Activated naive CD8-positive, alpha-beta T cell treated with anti-CD3 and anti-CD28 coated beads for 36 hours (primary cell): ENCODE measurements around the gene CUX1. TPM values are rescaled to one million over a fixed set of nuclear protein-coding genes. Genes with fewer than 3 reads are reported as not detected.

Experiments
- DNase-seq: peaks from one replicate; pipeline ENCODE4 v3.0.0; 2021
- H3K27ac Mint-ChIP-seq: one replicate; pipeline ENCODE4 v1.8.0; 2022; ENCODE audit warnings: mild to moderate bottlenecking, moderate library complexity, mixed read lengths
- H3K27me3 Mint-ChIP-seq: one replicate; pipeline ENCODE4 v1.8.0; 2022; ENCODE audit warnings: mild to moderate bottlenecking, mixed read lengths
- H3K36me3 Mint-ChIP-seq: one replicate; pipeline ENCODE4 v1.8.0; 2021; ENCODE audit warnings: mild to moderate bottlenecking, mixed read lengths
- H3K4me1 Mint-ChIP-seq: one replicate; pipeline ENCODE4 v1.8.0; 2021; ENCODE audit warnings: mixed read lengths
- H3K4me3 Mint-ChIP-seq: one replicate; pipeline ENCODE4 v1.8.0; 2022; ENCODE audit warnings: mild to moderate bottlenecking, moderate library complexity, mixed read lengths
- H3K9me3 Mint-ChIP-seq: one replicate; pipeline ENCODE4 v1.8.0; 2022; ENCODE audit warnings: mixed read lengths
- total RNA-seq, 2 experiments: library from RNA; stranded (reverse); gene quantifications; one replicate each; pipeline ENCODE4 v1.2.3, GENCODE V29; 2021

CUX1 gene
- total RNA-seq, 2 experiments from 2014 or later, result 14.2 to 14.5 TPM

DNA sequence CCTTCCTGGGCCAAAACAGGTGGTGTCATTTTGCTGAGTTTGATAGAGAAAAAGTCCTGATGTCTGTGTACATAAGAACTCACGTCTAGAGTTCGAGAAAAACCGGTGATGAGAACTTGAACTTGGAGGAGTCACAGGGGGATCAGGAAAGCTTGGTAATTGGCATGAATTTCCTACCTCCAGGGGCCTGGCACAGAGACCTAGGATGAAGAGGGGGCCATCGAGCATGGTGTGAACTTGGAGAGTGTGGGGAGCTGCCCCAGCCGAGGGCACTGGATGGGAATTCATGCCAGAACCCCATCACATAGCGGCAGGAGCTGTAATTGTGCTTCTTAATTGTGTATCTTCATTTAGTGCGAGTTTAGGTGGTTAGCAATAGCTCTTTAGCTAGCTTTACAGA, 82.2 kb downstream of the CUX1 start:
- Mint-ChIP-seq H3K4me1 (peaks cover 9% of the 10 kb centered on the region), H3K27ac (no peak overlapping the region), H3K36me3 (peaks cover 1% of the 10 kb centered on the region), H3K27me3 (no peaks in the 10 kb centered on the region), H3K9me3 (no peaks in the 10 kb centered on the region), H3K4me3 (no peak overlapping the region)
- DNase-seq, result no peak

DNA sequence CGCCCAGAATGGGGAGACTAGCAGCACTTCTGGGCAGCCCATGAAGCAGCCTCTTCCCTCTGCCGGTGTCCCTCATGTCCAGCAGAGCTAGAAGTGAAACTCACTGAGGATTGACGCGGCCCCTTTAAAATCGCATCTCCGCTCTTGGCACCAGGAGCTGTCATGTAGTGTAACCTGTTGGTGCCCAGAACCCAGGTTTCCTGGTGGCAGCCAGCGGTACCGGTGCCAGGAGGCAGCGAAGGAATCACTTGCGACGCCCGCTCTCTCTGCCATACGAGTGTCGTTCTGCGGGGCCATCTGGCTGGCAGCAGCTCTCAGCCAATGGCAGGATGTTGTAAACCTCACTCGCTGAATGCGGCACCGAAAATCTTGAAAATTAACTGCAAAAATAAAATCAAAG, 82.7 kb downstream of the CUX1 start:
- peaks cover 1% of the 10 kb centered on the region for H3K36me3 Mint-ChIP-seq
- no peak for DNase-seq
- H3K4me1 Mint-ChIP-seq, result peaks cover 9% of the 10 kb centered on the region
- H3K4me3 Mint-ChIP-seq, result no peak overlapping the region
- no peaks in the 10 kb centered on the region for H3K27me3 Mint-ChIP-seq
- no peaks in the 10 kb centered on the region for H3K9me3 Mint-ChIP-seq
- H3K27ac Mint-ChIP-seq, result no peak overlapping the region

DNA sequence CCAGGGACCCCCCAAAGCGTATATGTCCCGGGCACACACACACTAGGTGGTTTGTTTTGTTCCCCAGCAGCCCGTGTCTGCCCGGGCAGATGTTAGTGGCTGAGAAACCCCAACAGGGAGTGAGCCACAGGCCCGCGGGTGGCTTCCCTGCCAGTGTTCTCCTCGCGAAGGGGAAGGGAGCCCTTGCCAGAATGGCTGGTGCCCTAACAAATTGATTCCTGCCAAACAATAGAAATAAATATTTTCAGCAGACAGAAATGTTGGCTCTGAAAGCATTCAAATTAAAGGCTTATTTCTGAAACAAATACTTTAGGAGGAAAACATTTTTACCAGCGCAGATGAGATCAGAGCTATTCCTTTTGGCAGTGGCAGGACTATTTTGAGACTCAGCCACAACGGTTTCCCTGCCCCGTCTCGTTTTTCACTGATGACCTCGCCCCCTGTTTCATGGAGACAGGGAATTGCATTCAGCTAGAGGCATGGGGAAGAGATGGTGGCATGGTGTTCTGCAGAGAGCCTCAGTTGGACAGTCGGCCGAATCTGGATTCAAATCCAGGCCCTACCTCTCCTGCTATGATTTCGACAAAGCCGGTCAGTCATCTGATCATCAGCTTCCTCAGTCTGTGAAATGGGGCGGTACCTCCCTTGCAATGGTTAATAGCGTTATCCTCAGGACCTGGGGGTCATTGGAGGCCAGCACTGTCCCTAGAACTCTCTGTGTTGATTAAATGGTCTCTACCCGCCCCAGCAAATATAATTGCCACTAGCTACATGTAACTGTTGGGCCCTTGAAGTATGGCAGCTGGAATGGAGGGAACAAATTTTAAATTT, 84.5 kb downstream of the CUX1 start:
- Mint-ChIP-seq H3K36me3 (no peaks in the 10 kb centered on the region), H3K27ac (no peak overlapping the region), H3K4me1 (peaks cover 4% of the 10 kb centered on the region), H3K4me3 (no peak overlapping the region), H3K9me3 (no peaks in the 10 kb centered on the region), H3K27me3 (no peaks in the 10 kb centered on the region)
- no peak for DNase-seq

DNA sequence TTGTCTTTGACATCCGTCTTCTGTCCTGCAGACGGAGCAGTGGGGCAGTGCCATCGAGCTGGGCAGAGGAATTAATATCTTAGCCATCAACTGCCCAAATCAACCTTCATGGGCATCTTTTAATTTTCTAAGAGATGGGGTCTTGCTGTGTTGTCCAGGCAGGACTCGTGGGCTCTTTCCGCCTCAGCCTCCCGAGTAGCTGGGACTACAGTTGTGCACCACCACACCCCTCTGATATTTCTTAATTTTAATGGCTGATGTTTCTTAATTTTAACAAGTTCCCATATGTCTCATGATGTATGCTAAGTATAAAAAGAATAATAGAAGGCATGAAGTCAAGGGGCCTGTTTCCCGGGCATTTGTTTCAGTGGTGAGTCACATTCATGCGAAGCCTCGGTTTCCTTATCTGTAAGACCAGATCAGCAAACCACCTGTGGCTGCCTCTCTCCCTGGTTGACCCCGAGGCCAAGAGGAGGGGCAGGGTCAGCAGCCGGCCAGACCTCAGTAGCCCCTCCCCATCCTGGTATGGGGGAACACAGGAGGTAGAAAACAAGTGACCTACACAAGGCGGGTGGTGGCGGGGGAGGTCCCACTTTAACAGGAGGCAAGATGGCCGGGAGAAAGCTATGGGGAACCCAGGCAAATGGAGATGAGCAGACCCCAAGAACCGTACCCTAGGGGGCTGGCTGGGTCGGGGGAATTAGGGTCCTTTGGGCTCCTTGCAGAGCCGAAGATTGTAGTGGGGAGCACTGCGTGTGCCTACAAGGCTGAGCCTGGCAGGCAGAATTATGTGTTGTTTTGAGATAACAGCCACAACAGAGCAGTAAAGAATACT, 85.5 kb downstream of the CUX1 start:
- Mint-ChIP-seq H3K4me1 (peaks cover 2% of the 10 kb centered on the region), H3K27ac (no peak overlapping the region), H3K27me3 (no peaks in the 10 kb centered on the region), H3K36me3 (no peaks in the 10 kb centered on the region), H3K9me3 (no peaks in the 10 kb centered on the region), H3K4me3 (no peak overlapping the region)
- DNase-seq, result no peak

DNA sequence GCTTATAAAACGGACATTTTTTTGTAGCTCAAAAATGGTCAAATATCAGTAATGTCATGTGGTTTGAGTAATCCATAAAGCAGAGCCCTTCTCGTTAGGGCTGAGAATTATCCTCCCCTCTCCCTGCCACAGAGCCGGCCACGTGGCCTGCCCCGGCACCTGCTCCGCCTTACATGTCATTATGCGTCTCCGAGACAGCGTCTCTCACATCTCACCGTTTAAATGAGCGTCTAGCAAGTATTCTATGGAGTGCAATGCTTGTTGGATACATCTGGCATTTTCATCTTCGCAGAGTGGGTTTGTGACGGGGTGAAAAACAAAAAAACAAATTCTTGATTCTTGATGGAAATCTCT, 86.1 kb downstream of the CUX1 start:
- Mint-ChIP-seq H3K27me3 (no peaks in the 10 kb centered on the region), H3K4me3 (no peak overlapping the region), H3K4me1 (peaks cover 2% of the 10 kb centered on the region), H3K27ac (no peak overlapping the region), H3K9me3 (no peaks in the 10 kb centered on the region), H3K36me3 (no peaks in the 10 kb centered on the region)
- DNase-seq, result no peak

DNA sequence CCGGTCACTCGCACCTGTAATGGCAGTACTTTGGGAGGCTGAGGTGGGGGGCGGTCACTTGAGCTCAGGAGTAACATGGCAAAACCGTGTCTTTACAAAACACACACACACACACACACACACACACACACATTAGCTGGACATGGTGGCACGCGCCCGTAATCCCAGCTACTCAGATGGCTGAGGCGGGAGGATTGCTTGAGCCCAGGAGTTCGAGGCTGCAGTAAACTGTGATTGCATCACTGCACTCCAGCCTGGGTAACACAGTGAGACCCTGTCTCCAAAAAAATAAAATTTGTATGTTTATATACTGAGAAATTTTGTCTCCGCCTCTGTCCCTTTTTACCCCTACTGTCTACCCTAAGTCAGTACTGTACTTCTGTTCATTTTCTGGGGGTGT, 86.6 kb downstream of the CUX1 start:
- Mint-ChIP-seq H3K9me3 (no peaks in the 10 kb centered on the region), H3K36me3 (no peaks in the 10 kb centered on the region), H3K27me3 (no peaks in the 10 kb centered on the region), H3K4me3 (no peak overlapping the region), H3K4me1 (peaks cover 2% of the 10 kb centered on the region), H3K27ac (no peak overlapping the region)
- no peak for DNase-seq

DNA sequence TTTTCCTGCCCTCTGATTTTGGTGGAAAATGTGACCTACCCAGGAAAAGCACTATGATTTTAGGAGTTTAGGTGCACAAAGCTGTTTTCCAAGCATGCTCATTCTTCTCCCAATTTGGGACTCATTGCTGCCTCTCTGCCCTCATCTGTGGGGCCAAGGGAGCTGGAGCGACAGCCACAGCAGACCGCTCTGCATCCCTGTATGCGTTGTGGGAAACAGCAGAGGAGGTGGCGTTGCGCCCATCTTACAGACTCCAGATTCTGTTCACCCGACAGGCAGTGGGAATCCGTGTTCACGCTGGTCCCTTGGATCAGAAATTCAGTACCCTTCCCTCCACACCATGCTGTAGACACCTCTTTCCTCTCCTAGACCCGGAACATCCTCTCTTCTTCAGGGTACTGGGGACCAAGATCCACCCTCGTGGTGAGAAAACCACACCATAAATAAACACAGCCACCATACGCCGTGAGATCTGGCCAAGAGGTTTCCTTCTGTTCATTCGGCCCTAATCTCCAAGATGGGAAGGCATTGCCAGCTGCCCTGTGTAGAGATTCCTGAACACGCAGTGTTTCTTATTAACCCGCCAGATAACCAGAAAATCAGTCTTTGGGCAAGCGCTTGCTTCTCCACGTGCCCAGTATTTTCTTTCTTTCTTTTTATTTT, 87.9 kb downstream of the CUX1 start:
- peaks cover 2% of the 10 kb centered on the region for H3K4me1 Mint-ChIP-seq
- no peaks in the 10 kb centered on the region for H3K36me3 Mint-ChIP-seq
- H3K27ac Mint-ChIP-seq, result no peak overlapping the region
- DNase-seq, result no peak
- H3K27me3 Mint-ChIP-seq, result no peaks in the 10 kb centered on the region
- H3K9me3 Mint-ChIP-seq, result no peaks in the 10 kb centered on the region
- H3K4me3 Mint-ChIP-seq, result no peak overlapping the region

DNA sequence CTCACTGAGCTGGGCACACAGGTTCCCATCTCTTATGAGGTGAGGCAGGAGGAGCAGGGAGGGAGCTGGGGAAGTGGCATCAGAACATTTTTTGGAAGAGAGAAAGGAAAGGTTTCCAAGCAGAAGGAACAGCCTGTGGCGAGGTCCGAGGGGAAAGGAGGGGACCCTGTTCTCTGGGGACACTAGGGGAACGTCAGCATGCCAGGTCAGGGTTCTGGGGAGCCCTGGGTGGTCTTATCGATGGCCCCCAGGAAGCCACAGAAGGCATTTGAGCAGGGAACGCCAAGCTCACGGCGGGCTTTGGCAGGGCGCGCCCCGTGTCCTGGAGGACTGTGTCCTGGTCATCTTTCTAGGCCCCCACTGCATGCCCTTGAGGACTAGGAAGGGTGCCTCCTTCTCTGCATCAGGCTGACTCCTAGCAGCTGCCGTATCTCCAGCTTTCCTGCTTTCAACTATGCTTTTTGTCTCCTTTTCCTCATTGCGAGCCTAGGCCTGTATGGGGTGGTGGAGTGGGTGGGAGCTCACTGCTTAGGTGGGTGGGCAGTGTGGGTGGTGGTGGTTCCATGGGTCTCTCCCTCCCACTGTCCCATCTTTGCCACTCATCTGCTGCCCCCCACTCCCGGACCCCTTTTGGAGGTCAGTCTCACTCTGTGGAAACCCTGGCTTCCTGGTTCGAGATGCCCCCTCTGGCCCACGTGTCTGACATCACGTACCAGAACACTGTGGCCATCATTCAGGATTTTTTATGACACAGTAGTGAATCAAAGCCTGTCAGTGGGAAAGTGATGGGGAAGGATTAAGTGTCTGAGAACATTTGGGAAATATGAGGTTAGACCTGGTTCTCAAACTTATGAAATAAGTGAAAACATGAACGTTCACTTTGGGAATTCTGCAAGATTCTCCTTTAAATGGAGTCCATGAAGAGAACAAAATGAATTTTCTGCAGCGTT, 89.1 kb downstream of the CUX1 start:
- Mint-ChIP-seq H3K27me3 (no peaks in the 10 kb centered on the region), H3K36me3 (no peaks in the 10 kb centered on the region), H3K9me3 (no peaks in the 10 kb centered on the region), H3K4me3 (no peak overlapping the region), H3K27ac (no peak overlapping the region), H3K4me1 (no peaks in the 10 kb centered on the region)
- DNase-seq, result no peak

DNA sequence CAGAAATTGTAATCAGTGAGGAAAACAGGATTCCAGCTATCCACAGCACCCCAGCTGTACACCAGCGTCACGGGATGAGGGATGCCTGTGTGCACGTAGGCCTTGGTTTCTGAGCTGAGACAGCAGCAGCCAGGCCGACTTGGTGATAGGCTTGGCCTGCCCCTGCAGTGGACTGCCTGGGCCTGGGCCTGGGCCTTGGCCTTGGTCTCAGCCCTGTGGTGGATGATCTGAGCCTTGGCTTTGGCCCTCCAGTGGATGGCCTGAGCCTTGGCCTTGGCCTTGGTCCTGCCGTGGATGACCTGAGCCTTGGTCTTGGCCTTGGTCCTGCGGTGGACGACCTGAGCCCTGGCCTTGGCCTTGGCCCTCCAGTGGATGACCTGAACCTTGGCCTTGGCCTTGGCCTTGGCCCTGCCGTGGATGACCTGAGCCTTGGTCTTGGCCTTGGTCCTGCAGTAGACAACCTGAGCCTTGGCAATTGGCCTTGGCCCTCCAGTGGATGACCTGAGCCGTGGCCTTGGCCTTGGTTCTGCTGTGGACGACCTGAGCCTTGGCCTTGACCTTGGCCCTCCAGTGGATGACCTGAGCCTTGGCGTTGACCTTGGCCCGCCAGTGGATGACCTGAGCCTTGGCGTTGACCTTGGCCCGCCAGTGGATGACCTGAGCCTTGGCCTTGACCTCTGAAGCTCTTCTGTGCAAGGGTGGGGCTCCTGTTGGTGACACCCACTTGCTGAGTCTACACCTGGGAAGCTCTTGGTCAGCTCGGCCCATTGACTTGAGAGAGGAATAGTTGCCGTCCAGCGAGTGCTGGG, 93.8 kb downstream of the CUX1 start:
- Mint-ChIP-seq H3K4me1 (peaks cover 7% of the 10 kb centered on the region), H3K27ac (no peak overlapping the region), H3K27me3 (no peaks in the 10 kb centered on the region), H3K36me3 (no peaks in the 10 kb centered on the region), H3K4me3 (no peak overlapping the region), H3K9me3 (no peaks in the 10 kb centered on the region)
- DNase-seq, result no peak

DNA sequence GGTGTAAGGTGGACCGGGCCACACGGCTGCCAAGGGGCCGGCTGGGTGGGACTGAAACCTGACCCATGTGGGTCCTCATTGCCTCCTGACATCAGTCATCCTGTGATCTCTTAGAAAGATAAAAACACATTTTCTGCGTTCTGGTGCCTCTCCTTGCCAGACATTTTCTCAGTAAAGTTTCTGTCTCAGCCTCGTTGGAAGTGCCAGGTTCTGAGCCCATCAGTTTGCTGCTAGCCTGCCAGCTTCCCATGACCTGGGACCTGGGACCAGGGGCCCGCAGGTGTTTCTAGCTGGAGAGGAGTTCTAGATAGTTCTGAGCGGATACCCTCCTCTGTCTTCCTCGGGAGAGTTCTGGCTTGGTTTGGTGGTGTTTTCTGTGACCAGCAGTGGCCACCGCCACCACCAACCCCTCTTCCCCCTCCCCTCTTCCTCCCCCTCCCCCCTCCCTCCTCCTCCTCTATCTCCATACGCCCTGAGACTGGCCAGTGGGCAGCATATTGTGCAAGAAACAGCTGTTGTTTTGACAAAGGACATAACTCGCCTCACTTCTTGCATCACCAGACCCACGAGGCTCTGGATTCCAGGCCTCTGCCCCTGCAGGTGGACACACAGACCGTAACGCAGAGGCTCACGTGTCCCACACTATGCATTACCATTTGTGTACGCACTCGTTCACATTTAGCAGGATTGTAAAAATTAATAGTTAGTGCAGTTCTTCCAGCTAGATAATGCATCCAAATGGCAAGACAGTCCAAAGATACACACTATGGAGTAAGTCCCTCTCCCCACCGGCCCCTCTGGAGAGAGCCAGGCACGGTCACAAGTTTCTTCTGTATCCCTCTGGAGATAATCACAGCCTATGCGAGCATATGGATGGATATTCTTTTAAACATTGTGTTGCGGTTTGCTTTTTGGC, 94.6 kb downstream of the CUX1 start:
- no peaks in the 10 kb centered on the region for H3K9me3 Mint-ChIP-seq
- H3K4me3 Mint-ChIP-seq, result no peak overlapping the region

DNA sequence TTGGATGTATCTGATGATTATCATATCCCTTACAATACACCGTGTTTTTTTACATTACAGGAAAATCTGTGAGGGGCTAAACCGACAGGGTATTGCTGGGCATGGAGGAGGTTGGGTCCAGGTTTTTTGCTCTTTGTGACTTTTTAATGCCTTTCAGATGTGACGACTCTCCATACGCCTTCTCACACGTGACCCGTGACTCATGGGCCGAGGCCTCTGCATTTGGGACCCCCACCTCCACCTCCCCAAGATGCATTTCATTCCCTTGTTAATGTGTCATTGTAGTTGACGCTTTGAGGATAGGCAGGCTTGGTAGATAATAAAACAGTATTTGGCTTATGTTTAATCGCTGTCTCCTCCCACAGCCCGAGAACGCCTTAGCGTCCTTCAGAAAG, 95.3 kb downstream of the CUX1 start:
- peaks cover 7% of the 10 kb centered on the region for H3K4me1 Mint-ChIP-seq
- H3K27me3 Mint-ChIP-seq, result no peaks in the 10 kb centered on the region
- no peak for DNase-seq
- no peaks in the 10 kb centered on the region for H3K9me3 Mint-ChIP-seq
- H3K27ac Mint-ChIP-seq, result no peak overlapping the region
- no peak overlapping the region for H3K4me3 Mint-ChIP-seq
- peaks cover 3% of the 10 kb centered on the region for H3K36me3 Mint-ChIP-seq

More for the DNA sequence above, 94.6 kb downstream of the CUX1 start:
- H3K36me3 Mint-ChIP-seq, result peaks cover 3% of the 10 kb centered on the region
- no peak overlapping the region for H3K27ac Mint-ChIP-seq
- no peak for DNase-seq
- H3K27me3 Mint-ChIP-seq, result no peaks in the 10 kb centered on the region
- H3K4me1 Mint-ChIP-seq, result peaks cover 7% of the 10 kb centered on the region

DNA sequence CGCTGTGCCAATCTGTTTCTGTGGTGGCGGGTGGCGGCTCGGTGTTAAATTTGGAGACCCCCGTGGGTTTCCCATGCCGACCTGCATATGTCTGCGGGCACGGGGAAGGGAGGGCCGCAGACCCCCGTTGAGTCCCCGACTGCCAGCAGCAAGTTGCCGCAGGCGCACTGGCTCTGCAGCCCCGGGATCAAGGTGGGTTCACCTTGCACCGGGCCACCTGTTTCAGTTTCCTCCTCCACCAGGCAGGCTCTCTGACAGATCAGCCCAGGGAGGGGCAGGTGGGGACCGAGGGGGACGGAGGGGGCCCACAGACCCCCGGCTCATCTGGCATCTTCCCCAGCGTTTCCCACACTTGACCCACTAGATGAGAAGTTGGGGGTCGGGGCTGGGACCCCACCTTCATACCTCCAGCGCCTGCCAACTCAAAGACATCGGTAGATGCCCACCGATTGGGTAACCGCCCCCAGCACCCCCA, 95.9 kb downstream of the CUX1 start:
- peaks cover 7% of the 10 kb centered on the region for H3K4me1 Mint-ChIP-seq
- no peaks in the 10 kb centered on the region for H3K27me3 Mint-ChIP-seq
- peaks cover 3% of the 10 kb centered on the region for H3K36me3 Mint-ChIP-seq
- H3K9me3 Mint-ChIP-seq, result no peaks in the 10 kb centered on the region
- no peak overlapping the region for H3K27ac Mint-ChIP-seq
- DNase-seq, result no peak
- no peak overlapping the region for H3K4me3 Mint-ChIP-seq

DNA sequence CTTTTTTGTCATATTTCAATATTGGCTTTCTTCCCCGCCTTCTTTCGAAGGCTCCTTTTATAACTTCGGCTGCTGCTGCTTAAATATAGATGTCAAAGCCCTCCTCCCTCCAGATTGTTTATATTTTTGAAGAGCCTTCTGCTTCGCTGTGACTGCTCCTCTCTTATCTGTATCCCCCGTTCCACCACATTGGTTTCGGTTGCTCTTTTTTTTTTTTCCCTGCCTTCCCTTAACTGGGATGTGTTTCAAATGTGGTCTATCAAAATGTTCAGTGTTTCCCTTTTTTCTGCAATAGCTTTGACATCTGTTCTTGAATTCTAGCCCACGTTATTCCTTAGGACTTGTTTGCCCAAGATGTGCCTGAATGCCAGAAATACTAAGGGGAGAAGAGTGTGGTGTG, 96.4 kb downstream of the CUX1 start:
- H3K4me3 Mint-ChIP-seq, result no peak overlapping the region
- H3K36me3 Mint-ChIP-seq, result peaks cover 3% of the 10 kb centered on the region
- peaks cover 7% of the 10 kb centered on the region for H3K4me1 Mint-ChIP-seq
- no peaks in the 10 kb centered on the region for H3K9me3 Mint-ChIP-seq
- no peaks in the 10 kb centered on the region for H3K27me3 Mint-ChIP-seq
- H3K27ac Mint-ChIP-seq, result no peak overlapping the region
- DNase-seq, result no peak
